Nephron progenitor cell (in vitro differentiated cells): ENCODE results near the gene SMDT1.

ENCODE experiments used
- DNase-seq: peaks from one replicate; pipeline ENCODE4 v3.0.0; 2021
- H3K27ac Mint-ChIP-seq: 2 replicates; pipeline ENCODE4 v1.8.0; 2021; ENCODE audit warnings: mild to moderate bottlenecking, moderate library complexity, mixed read lengths
- H3K27me3 Mint-ChIP-seq: 2 replicates; pipeline ENCODE4 v1.8.0; 2021; ENCODE audit warnings: mild to moderate bottlenecking, low read depth, mixed read lengths; ENCODE audit not compliant: poor library complexity
- H3K36me3 Mint-ChIP-seq: 2 replicates; pipeline ENCODE4 v1.8.0; 2021; ENCODE audit warnings: low read depth, mixed read lengths
- H3K4me1 Mint-ChIP-seq: 2 replicates; pipeline ENCODE4 v1.8.0; 2021; ENCODE audit warnings: mixed read lengths
- H3K4me3 Mint-ChIP-seq: 2 replicates; pipeline ENCODE4 v1.8.0; 2021; ENCODE audit warnings: mild to moderate bottlenecking, moderate library complexity, mixed read lengths
- H3K9me3 Mint-ChIP-seq: 2 replicates; pipeline ENCODE4 v1.8.0; 2021; ENCODE audit warnings: mild to moderate bottlenecking, moderate library complexity, mixed read lengths
- CTCF ChIP-seq: fragments of 200-600 bp; sonication (generic); IDR thresholded peaks from 2 replicates; pipeline ENCODE4 v1.5.0; 2021; ENCODE audit warnings: antibody characterized with exemption

Gene SMDT1

GRCh38 chr22:42050641-42051180 lies 28.8 kb upstream of the SMDT1 start:
- Mint-ChIP-seq H3K27me3 (peaks cover 6% of the 10 kb centered on the region), H3K4me3 (no peak overlapping the region), H3K9me3 (peaks cover 4% of the 10 kb centered on the region), H3K36me3 (no peaks in the 10 kb centered on the region), H3K27ac (no peak overlapping the region), H3K4me1 (no peaks in the 10 kb centered on the region)
- DNase-seq: no peak
- TF ChIP-seq CTCF: no peak

- DNase-seq: no peak
- Mint-ChIP-seq H3K4me1 (no peaks in the 10 kb centered on the region), H3K27me3 (peaks cover 7% of the 10 kb centered on the region), H3K9me3 (peaks cover 22% of the 10 kb centered on the region), H3K27ac (peak overlapping the region; percentile 62), H3K4me3 (no peak overlapping the region), H3K36me3 (peaks cover 11% of the 10 kb centered on the region)
- TF ChIP-seq CTCF: no peak
Observed at GRCh38 chr22:42052765-42053164, 26.7 kb upstream of the SMDT1 start.

GRCh38 chr22:42056757-42057511 lies 22.6 kb upstream of the SMDT1 start:
- peaks cover 48% of the 10 kb centered on the region for H3K36me3 Mint-ChIP-seq
- H3K9me3 Mint-ChIP-seq: peaks cover 37% of the 10 kb centered on the region

GRCh38 chr22:42060489-42060888 lies 19.0 kb upstream of the SMDT1 start:
- Mint-ChIP-seq H3K4me3 (no peak overlapping the region), H3K9me3 (peaks cover 36% of the 10 kb centered on the region), H3K36me3 (peaks cover 70% of the 10 kb centered on the region), H3K27me3 (peaks cover 4% of the 10 kb centered on the region), H3K27ac (no peak overlapping the region), H3K4me1 (peaks cover 7% of the 10 kb centered on the region)
- no peak for TF ChIP-seq CTCF
- no peak for DNase-seq

More at GRCh38 chr22:42056757-42057511, 22.6 kb upstream of the SMDT1 start:
- Mint-ChIP-seq H3K27me3 (peaks cover 4% of the 10 kb centered on the region), H3K4me1 (no peaks in the 10 kb centered on the region), H3K27ac (no peak overlapping the region), H3K4me3 (no peak overlapping the region)
- no peak for TF ChIP-seq CTCF
- DNase-seq: no peak

GRCh38 chr22:42061041-42061440 lies 18.5 kb upstream of the SMDT1 start:
- Mint-ChIP-seq H3K36me3 (peaks cover 74% of the 10 kb centered on the region), H3K4me3 (no peak overlapping the region), H3K27ac (no peak overlapping the region), H3K9me3 (peaks cover 30% of the 10 kb centered on the region), H3K4me1 (peaks cover 10% of the 10 kb centered on the region), H3K27me3 (peaks cover 4% of the 10 kb centered on the region)
- TF ChIP-seq CTCF: no peak
- DNase-seq: no peak
